IPS-18a (cell line): ENCODE measurements around the gene CDC42EP4.

Experiments
- H3K27ac ChIP-seq: one replicate; pipeline ENCODE4 v1.5.1; 2013; ENCODE audit warnings: low read length
- H3K27me3 ChIP-seq: one replicate; pipeline ENCODE4 v1.6.1; 2013; ENCODE audit warnings: mild to moderate bottlenecking, low read length; ENCODE audit not compliant: control insufficient read depth, insufficient read depth
- H3K36me3 ChIP-seq: one replicate; pipeline ENCODE4 v1.6.1; 2013; ENCODE audit warnings: low read depth, low read length; ENCODE audit not compliant: control insufficient read depth
- H3K4me1 ChIP-seq: one replicate; pipeline ENCODE4 v1.6.1; 2013; ENCODE audit warnings: low read depth, low read length; ENCODE audit not compliant: control insufficient read depth
- H3K4me3 ChIP-seq: one replicate; pipeline ENCODE4 v1.5.1; 2013; ENCODE audit warnings: low read length
- H3K9ac ChIP-seq: one replicate; pipeline ENCODE4 v1.6.1; 2013; ENCODE audit warnings: mild to moderate bottlenecking, low read length, moderate library complexity
- H3K9me3 ChIP-seq: one replicate; pipeline ENCODE4 v1.6.1; 2013; ENCODE audit warnings: low read depth, low read length; ENCODE audit not compliant: control insufficient read depth

CDC42EP4 gene

GRCh38 chr17:73311781-73312641 is at the start of gene CDC42EP4:
TSS of gene CDC42EP4 (minus strand) at chr17:73312001. CDS start at chr17:73286500, 25,501 bp downstream.
- Histone ChIP-seq H3K9me3 (no peaks in the 10 kb centered on the region), H3K27me3 (peaks cover 18% of the 10 kb centered on the region), H3K36me3 (no peaks in the 10 kb centered on the region), H3K9ac (peak within 1 kb of the TSS; percentile 53), H3K4me1 (peaks cover 18% of the 10 kb centered on the region), H3K27ac (no peak within 1 kb of the TSS), H3K4me3 (peak within 1 kb of the TSS; percentile 64)

GRCh38 chr17:73360961-73361761 is 49.4 kb upstream of the CDC42EP4 start:
- peak overlapping the region; percentile 38 for H3K9ac ChIP-seq

GRCh38 chr17:73359987-73360410 is 48.2 kb upstream of the CDC42EP4 start:
- no peak overlapping the region for H3K27ac ChIP-seq
- H3K9ac ChIP-seq: no peak overlapping the region
- H3K4me1 ChIP-seq: peaks cover 33% of the 10 kb centered on the region
- no peaks in the 10 kb centered on the region for H3K9me3 ChIP-seq
- no peaks in the 10 kb centered on the region for H3K27me3 ChIP-seq
- no peaks in the 10 kb centered on the region for H3K36me3 ChIP-seq
- H3K4me3 ChIP-seq: peak overlapping the region; percentile 44

More at GRCh38 chr17:73360961-73361761, 49.4 kb upstream of the CDC42EP4 start:
- Histone ChIP-seq H3K27ac (no peak overlapping the region), H3K4me3 (peak overlapping the region; percentile 44), H3K4me1 (peaks cover 42% of the 10 kb centered on the region), H3K36me3 (no peaks in the 10 kb centered on the region), H3K9me3 (no peaks in the 10 kb centered on the region), H3K27me3 (no peaks in the 10 kb centered on the region)

GRCh38 chr17:73359352-73359751 is 47.6 kb upstream of the CDC42EP4 start:
- peaks cover 33% of the 10 kb centered on the region for H3K4me1 ChIP-seq
- no peak overlapping the region for H3K9ac ChIP-seq
- H3K36me3 ChIP-seq: no peaks in the 10 kb centered on the region
- no peak overlapping the region for H3K27ac ChIP-seq
- H3K4me3 ChIP-seq: no peak overlapping the region
- H3K27me3 ChIP-seq: no peaks in the 10 kb centered on the region
- H3K9me3 ChIP-seq: no peaks in the 10 kb centered on the region

GRCh38 chr17:73358668-73359067 is 46.9 kb upstream of the CDC42EP4 start:
- no peak overlapping the region for H3K4me3 ChIP-seq
- no peaks in the 10 kb centered on the region for H3K9me3 ChIP-seq
- H3K27me3 ChIP-seq: no peaks in the 10 kb centered on the region
- H3K27ac ChIP-seq: no peak overlapping the region
- H3K36me3 ChIP-seq: no peaks in the 10 kb centered on the region
- H3K9ac ChIP-seq: no peak overlapping the region
- H3K4me1 ChIP-seq: peaks cover 31% of the 10 kb centered on the region

- H3K9ac ChIP-seq: no peak overlapping the region
- no peak overlapping the region for H3K27ac ChIP-seq
- H3K4me1 ChIP-seq: peaks cover 29% of the 10 kb centered on the region
- H3K36me3 ChIP-seq: no peaks in the 10 kb centered on the region
- no peaks in the 10 kb centered on the region for H3K9me3 ChIP-seq
- no peak overlapping the region for H3K4me3 ChIP-seq
- H3K27me3 ChIP-seq: no peaks in the 10 kb centered on the region
These were observed 46.2 kb upstream of the CDC42EP4 start for GRCh38 chr17:73357981-73358380.

GRCh38 chr17:73357318-73357717 is 45.5 kb upstream of the CDC42EP4 start:
- Histone ChIP-seq H3K9me3 (no peaks in the 10 kb centered on the region), H3K9ac (no peak overlapping the region), H3K27ac (no peak overlapping the region), H3K4me1 (peaks cover 28% of the 10 kb centered on the region), H3K27me3 (no peaks in the 10 kb centered on the region), H3K36me3 (no peaks in the 10 kb centered on the region), H3K4me3 (no peak overlapping the region)

- H3K9me3 ChIP-seq: no peaks in the 10 kb centered on the region
- no peak overlapping the region for H3K4me3 ChIP-seq
- no peak overlapping the region for H3K9ac ChIP-seq
- H3K36me3 ChIP-seq: no peaks in the 10 kb centered on the region
- peaks cover 22% of the 10 kb centered on the region for H3K4me1 ChIP-seq
- no peaks in the 10 kb centered on the region for H3K27me3 ChIP-seq
- H3K27ac ChIP-seq: no peak overlapping the region
These were observed 44.9 kb upstream of the CDC42EP4 start for GRCh38 chr17:73356561-73357170.

- no peaks in the 10 kb centered on the region for H3K27me3 ChIP-seq
- H3K9me3 ChIP-seq: no peaks in the 10 kb centered on the region
- peaks cover 1% of the 10 kb centered on the region for H3K4me1 ChIP-seq
- H3K27ac ChIP-seq: no peak overlapping the region
- no peaks in the 10 kb centered on the region for H3K36me3 ChIP-seq
- no peak overlapping the region for H3K4me3 ChIP-seq
- no peak overlapping the region for H3K9ac ChIP-seq
These were observed 42.9 kb upstream of the CDC42EP4 start for GRCh38 chr17:73354423-73355284.

GRCh38 chr17:73352261-73352660 is 40.5 kb upstream of the CDC42EP4 start:
- H3K9me3 ChIP-seq: no peaks in the 10 kb centered on the region
- peaks cover 10% of the 10 kb centered on the region for H3K4me1 ChIP-seq
- H3K27me3 ChIP-seq: no peaks in the 10 kb centered on the region
- H3K36me3 ChIP-seq: no peaks in the 10 kb centered on the region
- H3K27ac ChIP-seq: no peak overlapping the region
- no peak overlapping the region for H3K4me3 ChIP-seq
- H3K9ac ChIP-seq: no peak overlapping the region
